Keratinocyte (primary cell): Measurements from ENCODE around the gene GRB10. TPM values are rescaled to one million over a fixed set of nuclear protein-coding genes. Genes with fewer than 3 reads are reported as not detected.

Source experiments
- DNase-seq: peaks from one replicate; pipeline ENCODE4 v3.0.0-alpha.2; 2011; ENCODE audit warnings: low read depth, missing footprints, low spot score
- FAIRE-seq: peaks from 2 replicates; lab custom pipeline; 2011; peaks lifted over from hg19 to GRCh38; lab: Jason Lieb, UNC
- H2AFZ ChIP-seq: 2 replicates; pipeline ENCODE4 v1.6.0; 2012; ENCODE audit warnings: low read length, control low read depth, inconsistent platforms; ENCODE audit not compliant: control insufficient read depth
- H3K27ac ChIP-seq: 2 replicates; pipeline ENCODE4 v1.5.1; 2011; ENCODE audit warnings: low read length; ENCODE audit not compliant: control insufficient read depth, insufficient read depth
- H3K27me3 ChIP-seq: 3 replicates; pipeline ENCODE4 v1.6.0; 2011; ENCODE audit warnings: low read length; ENCODE audit not compliant: control insufficient read depth, insufficient read depth; ENCODE audit errors: extremely low read depth
- H3K36me3 ChIP-seq, 2 experiments: 2 replicates in 1 of 2; 3 replicates in 1 of 2; pipeline ENCODE4 v1.5.1; 2011; ENCODE audit warnings: low read length in 2 of 2, mild to moderate bottlenecking in 1 of 2; ENCODE audit not compliant: control insufficient read depth in 2 of 2, insufficient read depth in 2 of 2; ENCODE audit errors: extremely low read depth in 1 of 2
- H3K4me1 ChIP-seq: 3 replicates; pipeline ENCODE4 v1.5.1; 2011; ENCODE audit warnings: low read length; ENCODE audit not compliant: control insufficient read depth, insufficient read depth; ENCODE audit errors: extremely low read depth
- H3K4me2 ChIP-seq: 3 replicates; pipeline ENCODE4 v1.6.0; 2011; ENCODE audit warnings: low read depth, low read length; ENCODE audit not compliant: control insufficient read depth, insufficient read depth; ENCODE audit errors: extremely low read depth
- H3K4me3 ChIP-seq, 3 experiments: fragments of 200-600 bp in 1 of 3; sonication (generic) in 1 of 3; 2 replicates in 2 of 3; 3 replicates in 1 of 3; pipeline ENCODE4 v1.5.1; 2011 to 2016; ENCODE audit warnings: low read length in 3 of 3, mild to moderate bottlenecking in 3 of 3, control low read depth in 2 of 3, inconsistent platforms in 1 of 3, low read depth in 1 of 3, mixed read lengths in 1 of 3, mixed run types in 1 of 3, moderate library complexity in 1 of 3; ENCODE audit not compliant: control insufficient read depth in 2 of 3, insufficient read depth in 2 of 3; ENCODE audit errors: extremely low read depth in 1 of 3
- H3K79me2 ChIP-seq: 2 replicates; pipeline ENCODE4 v1.6.0; 2012; ENCODE audit warnings: low read length; ENCODE audit not compliant: control insufficient read depth, insufficient read depth
- H3K9ac ChIP-seq: 3 replicates; pipeline ENCODE4 v1.6.0; 2011; ENCODE audit warnings: low read length; ENCODE audit not compliant: control insufficient read depth, insufficient read depth; ENCODE audit errors: extremely low read depth
- H3K9me1 ChIP-seq: 3 replicates; pipeline ENCODE4 v1.6.0; 2011; ENCODE audit warnings: low read length; ENCODE audit not compliant: control insufficient read depth, insufficient read depth; ENCODE audit errors: extremely low read depth
- H3K9me3 ChIP-seq: 2 replicates; pipeline ENCODE4 v1.5.1; 2012; ENCODE audit warnings: low read depth, low read length; ENCODE audit not compliant: control insufficient read depth
- H4K20me1 ChIP-seq: 3 replicates; pipeline ENCODE4 v1.6.0; 2011; ENCODE audit warnings: low read length; ENCODE audit not compliant: control insufficient read depth, insufficient read depth; ENCODE audit errors: extremely low read depth
- EZH2 ChIP-seq: IDR thresholded peaks from one replicate; pipeline ENCODE4 v1.6.1; 2012; ENCODE audit warnings: inconsistent platforms, mild to moderate bottlenecking, low read length, moderate library complexity
- dilution Hi-C: fragments of 300-500 bp; cut with MboI; formaldehyde crosslinking; loops from one replicate; pipeline ENCODE4 v1.7.0; 2020; ENCODE audit warnings: low sequenced_read_pairs; ENCODE audit not compliant: extremely low pct_ligation_motif_present
- polyA plus RNA-seq, 5 experiments: library from polyadenylated mRNA; depleted of rRNA in 3 of 5; stranded (reverse) in 3 of 5; stranded (forward) in 1 of 5; unstranded in 1 of 5; fragments of >200 nt; gene quantifications; 1 replicate in 1 of 5; 2 replicates in 3 of 5; 3 replicates in 1 of 5; pipeline versions ENCODE4 v1.2.1 to v1.2.3, GENCODE V29; 2011 to 2012; ENCODE audit warnings: missing spikeins in 2 of 5, low read depth in 1 of 5, low replicate concordance in 1 of 5
- TF ChIP-seq, protein P1 (sequence below), 3 experiments: IDR thresholded peaks in 1 of 3; conservative IDR thresholded peaks in 1 of 3; optimal IDR thresholded peaks in 1 of 3; 2 replicates in 2 of 3; 3 replicates in 1 of 3; pipeline versions ENCODE3 to v1.5.1; 2011; ENCODE audit warnings: low read length in 3 of 3, mild to moderate bottlenecking in 3 of 3, moderate library complexity in 2 of 3, control low read depth in 1 of 3, inconsistent platforms in 1 of 3; ENCODE audit not compliant: insufficient read depth in 2 of 3; ENCODE audit errors: extremely low read depth in 1 of 3

GRB10 gene
- polyA plus RNA-seq, 1 donor (not counting 4 experiments of a cell fraction or from before 2014, with no cell fraction given), result 4.4 TPM

DNA sequence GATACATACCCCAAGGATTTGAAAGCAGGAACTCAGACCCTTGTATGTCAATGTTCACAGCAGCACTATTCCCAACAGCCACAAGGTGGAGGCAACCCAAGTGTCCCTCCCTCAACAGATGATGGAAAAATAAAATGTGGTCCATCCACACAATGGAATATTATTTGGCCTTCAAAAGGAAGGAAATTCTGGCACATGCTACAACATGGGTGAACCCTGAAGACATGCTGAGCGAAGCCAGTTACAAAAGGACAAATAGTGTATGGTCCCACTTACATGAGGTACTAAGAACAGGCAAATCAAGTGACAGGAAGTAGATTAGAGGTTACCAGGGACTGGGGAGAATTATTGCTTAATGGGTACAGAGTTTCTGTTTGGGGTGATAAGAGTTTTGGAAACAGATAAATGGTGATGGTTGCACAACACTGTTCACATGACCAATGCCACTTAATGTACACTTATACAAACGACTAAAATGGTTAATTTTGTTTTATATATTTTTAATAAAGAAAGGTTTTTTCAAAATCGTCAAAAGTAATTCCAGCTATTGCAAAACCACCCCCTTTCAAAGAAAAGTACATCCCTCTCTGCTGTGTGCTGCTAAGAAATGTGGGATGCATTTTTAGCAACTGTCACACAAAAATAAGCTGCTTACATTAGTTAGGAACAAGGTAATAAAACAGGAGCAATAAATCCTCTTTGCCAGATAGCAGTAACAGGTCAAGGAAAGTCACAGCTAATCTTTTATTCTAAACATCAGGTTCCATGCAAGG, 85.7 kb downstream of the GRB10 start:
- H3K36me3 ChIP-seq, result no peaks in the 10 kb centered on the region
- no peak overlapping the region for H3K4me2 ChIP-seq
- no peak overlapping the region for H2AFZ ChIP-seq
- TF ChIP-seq EZH2, result no peak
- TF ChIP-seq, protein P1, sequence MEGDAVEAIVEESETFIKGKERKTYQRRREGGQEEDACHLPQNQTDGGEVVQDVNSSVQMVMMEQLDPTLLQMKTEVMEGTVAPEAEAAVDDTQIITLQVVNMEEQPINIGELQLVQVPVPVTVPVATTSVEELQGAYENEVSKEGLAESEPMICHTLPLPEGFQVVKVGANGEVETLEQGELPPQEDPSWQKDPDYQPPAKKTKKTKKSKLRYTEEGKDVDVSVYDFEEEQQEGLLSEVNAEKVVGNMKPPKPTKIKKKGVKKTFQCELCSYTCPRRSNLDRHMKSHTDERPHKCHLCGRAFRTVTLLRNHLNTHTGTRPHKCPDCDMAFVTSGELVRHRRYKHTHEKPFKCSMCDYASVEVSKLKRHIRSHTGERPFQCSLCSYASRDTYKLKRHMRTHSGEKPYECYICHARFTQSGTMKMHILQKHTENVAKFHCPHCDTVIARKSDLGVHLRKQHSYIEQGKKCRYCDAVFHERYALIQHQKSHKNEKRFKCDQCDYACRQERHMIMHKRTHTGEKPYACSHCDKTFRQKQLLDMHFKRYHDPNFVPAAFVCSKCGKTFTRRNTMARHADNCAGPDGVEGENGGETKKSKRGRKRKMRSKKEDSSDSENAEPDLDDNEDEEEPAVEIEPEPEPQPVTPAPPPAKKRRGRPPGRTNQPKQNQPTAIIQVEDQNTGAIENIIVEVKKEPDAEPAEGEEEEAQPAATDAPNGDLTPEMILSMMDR (optimal IDR thresholded peaks at IDR 0.05 in 1 of 3, IDR thresholded peaks at IDR 0.05 in 1 of 3, conservative IDR thresholded peaks at IDR 0.05 in 1 of 3; ENCODE audit: extremely low read depth in 1 of 3, insufficient read depth in 2 of 3, low read length in 3 of 3), result peak; percentile 50 to 66 (median 55)
- FAIRE-seq (no peak), DNase-seq (no peak)
- H3K4me1 ChIP-seq, result no peaks in the 10 kb centered on the region
- dilution Hi-C loops, result no loop called here
- no peaks in the 10 kb centered on the region for H3K79me2 ChIP-seq
- H3K9me1 ChIP-seq, result no peaks in the 10 kb centered on the region
- no peak overlapping the region for H3K9ac ChIP-seq
- no peaks in the 10 kb centered on the region for H3K9me3 ChIP-seq
- no peaks in the 10 kb centered on the region for H4K20me1 ChIP-seq
- H3K4me3 ChIP-seq, result no peak overlapping the region
- H3K27ac ChIP-seq, result no peak overlapping the region
- no peaks in the 10 kb centered on the region for H3K27me3 ChIP-seq

DNA sequence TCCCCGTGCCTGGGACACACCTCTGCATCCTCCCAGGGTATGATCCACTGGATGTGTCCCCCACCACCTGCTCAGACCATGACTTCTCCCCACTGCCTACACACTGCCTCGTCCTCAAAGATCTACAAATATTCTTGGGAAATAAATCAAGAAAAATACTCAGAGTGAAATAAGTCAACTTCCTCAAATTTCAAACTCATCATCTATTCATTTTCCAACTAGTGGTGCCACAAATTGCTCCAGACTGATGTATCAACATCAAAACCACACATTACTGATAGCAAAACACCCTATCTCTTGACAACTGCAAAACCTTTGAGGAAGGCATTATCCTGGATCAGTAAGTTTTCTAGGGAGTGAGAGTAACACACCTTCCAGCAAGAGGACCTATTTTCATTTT, 87.7 kb downstream of the GRB10 start:
- TF ChIP-seq, protein P1 (optimal IDR thresholded peaks at IDR 0.05 in 1 of 3, IDR thresholded peaks at IDR 0.05 in 1 of 3, conservative IDR thresholded peaks at IDR 0.05 in 1 of 3; ENCODE audit: extremely low read depth in 1 of 3, insufficient read depth in 2 of 3, low read length in 3 of 3), result no peak
- TF ChIP-seq EZH2, result no peak
- no peaks in the 10 kb centered on the region for H3K9me1 ChIP-seq
- H3K4me1 ChIP-seq, result no peaks in the 10 kb centered on the region
- no peaks in the 10 kb centered on the region for H3K27me3 ChIP-seq
- H4K20me1 ChIP-seq, result no peaks in the 10 kb centered on the region
- DNase-seq (no peak), FAIRE-seq (no peak)
- dilution Hi-C loops, result no loop called here
- no peak overlapping the region for H3K9ac ChIP-seq
- H2AFZ ChIP-seq, result no peak overlapping the region
- H3K36me3 ChIP-seq, result no peaks in the 10 kb centered on the region
- H3K4me3 ChIP-seq, result no peak overlapping the region
- H3K4me2 ChIP-seq, result no peak overlapping the region
- H3K9me3 ChIP-seq, result no peaks in the 10 kb centered on the region
- no peaks in the 10 kb centered on the region for H3K79me2 ChIP-seq
- no peak overlapping the region for H3K27ac ChIP-seq
